ENCODE measurements around the gene CNKSR3.

CNKSR3 gene

GRCh38 chr6:154509421-154510143 is 903 bp downstream of the CNKSR3 start:
- H3K4me3 ChIP-seq (replicated peaks; ENCODE audit: low read depth, low read length), result peak overlapping the region; percentile 85
- DNase-seq (ENCODE audit: low read depth), result peak; percentile 39
- TF ChIP-seq CTCF (IDR thresholded peaks at IDR 0.05; ENCODE audit: low read length, missing control alignments), result no peak

- DNase-seq (ENCODE audit: low read depth), result no peak
- peak overlapping the region; percentile 85 for H3K4me3 ChIP-seq (replicated peaks; ENCODE audit: low read depth, low read length)
- TF ChIP-seq CTCF (IDR thresholded peaks at IDR 0.05; ENCODE audit: low read length, missing control alignments), result no peak
Observed at GRCh38 chr6:154508573-154509375, 1.7 kb downstream of the CNKSR3 start.

- TF ChIP-seq CTCF (IDR thresholded peaks at IDR 0.05; ENCODE audit: low read length, missing control alignments), result no peak
- H3K4me3 ChIP-seq (replicated peaks; ENCODE audit: low read depth, low read length), result no peak overlapping the region
- no peak for DNase-seq (ENCODE audit: low read depth)
Observed at GRCh38 chr6:154506991-154507898, 3.2 kb downstream of the CNKSR3 start.

GRCh38 chr6:154506582-154506981 is 3.9 kb downstream of the CNKSR3 start:
- no peak for DNase-seq (ENCODE audit: low read depth)
- no peak for TF ChIP-seq CTCF (IDR thresholded peaks at IDR 0.05; ENCODE audit: low read length, missing control alignments)
- no peak overlapping the region for H3K4me3 ChIP-seq (replicated peaks; ENCODE audit: low read depth, low read length)

GRCh38 chr6:154506108-154506507 is 4.4 kb downstream of the CNKSR3 start:
- DNase-seq (ENCODE audit: low read depth), result no peak
- H3K4me3 ChIP-seq (replicated peaks; ENCODE audit: low read depth, low read length), result no peak overlapping the region
- no peak for TF ChIP-seq CTCF (IDR thresholded peaks at IDR 0.05; ENCODE audit: low read length, missing control alignments)

- H3K4me3 ChIP-seq (replicated peaks; ENCODE audit: low read depth, low read length), result no peak overlapping the region
- DNase-seq (ENCODE audit: low read depth), result no peak
Observed at GRCh38 chr6:154504865-154505449, 5.5 kb downstream of the CNKSR3 start.

More at GRCh38 chr6:154504865-154505449, 5.5 kb downstream of the CNKSR3 start:
- TF ChIP-seq CTCF (IDR thresholded peaks at IDR 0.05; ENCODE audit: low read length, missing control alignments), result no peak
